ENCODE data around the gene ZNF862. TPM values are rescaled to one million over a fixed set of nuclear protein-coding genes. Genes with fewer than 3 reads are reported as not detected.

ZNF862 gene
- total and polyA plus RNA-seq, 10 of the 15 experiments (the other 5 are each of a cell fraction or from before 2014, with no cell fraction given): 0.49 to 7.7 (median 3.5) TPM

DNA sequence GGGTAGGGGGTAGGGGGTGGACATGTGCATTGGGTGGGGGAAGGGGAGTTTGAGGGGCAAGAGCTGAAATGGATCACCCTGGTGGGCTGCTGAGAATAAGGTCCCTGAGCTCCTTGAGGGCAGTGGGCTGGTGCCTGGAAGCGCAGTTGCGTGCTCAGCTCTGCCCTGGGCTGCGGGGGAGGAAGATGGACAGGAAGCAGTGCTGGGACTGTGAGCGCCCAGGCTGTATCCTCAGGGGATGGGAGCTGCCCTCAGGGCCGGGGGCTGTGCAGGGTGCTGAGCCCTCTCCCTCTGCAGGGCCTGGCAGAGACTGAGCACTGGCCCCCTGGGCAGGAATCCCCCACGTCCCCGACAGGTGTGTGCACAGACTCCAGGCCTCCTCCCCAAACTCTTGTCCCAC, 40.4 kb upstream of the ZNF862 start:
- FAIRE-seq: no peak
- ChIA-PET RAD21 (ENCODE audit: unreplicated experiment) (no interaction called here), SMC1A (ENCODE audit: uncharacterized antibody, unreplicated experiment) (interaction anchor here (1.6 kb wide), 1 partner anchor 134 kb away, joined by 6 read pairs; no protein-coding TSS in a partner anchor), POLR2A (no interaction called here), CTCF (interaction anchor here (3.1 kb wide), 1 partner anchor 135 kb away, joined by 38 read pairs; no protein-coding TSS in a partner anchor)
- Histone ChIP-seq H3K27ac (ENCODE audit: control insufficient read depth, insufficient read depth) (no peak overlapping the region), H3K4me1 (ENCODE audit: control insufficient read depth, insufficient read depth, low read length) (no peaks in the 10 kb centered on the region), H3K9ac (ENCODE audit: control insufficient read depth, insufficient read depth, low read length) (no peak overlapping the region), H3K9me3 (replicated peaks; ENCODE audit: control insufficient read depth, insufficient read depth, low read length) (no peaks in the 10 kb centered on the region), H2AFZ (ENCODE audit: control insufficient read depth, low read depth, low read length) (no peak overlapping the region), H3K36me3 (ENCODE audit: control insufficient read depth in 2 of 2, insufficient read depth in 2 of 2, low read length in 1 of 2) (no peaks in the 10 kb centered on the region), H4K20me1 (ENCODE audit: control insufficient read depth, insufficient read depth) (no peaks in the 10 kb centered on the region), H3K4me2 (ENCODE audit: control insufficient read depth, insufficient read depth) (no peak overlapping the region), H3K4me3 (no peak overlapping the region), H3K79me2 (ENCODE audit: control insufficient read depth, insufficient read depth, low read length) (no peaks in the 10 kb centered on the region), H3K27me3 (replicated peaks in 1 of 2; ENCODE audit: control insufficient read depth in 2 of 2, insufficient read depth in 2 of 2, low read length in 1 of 2) (no peaks in the 10 kb centered on the region; a peak in 2 of 4 replicates)
- intact Hi-C loops (cut with micrococcal nuclease; ENCODE audit: unreplicated experiment): loop anchor here (5.0 kb wide), 1 partner anchor 135 kb away; no protein-coding TSS in a partner anchor
- no peak for ATAC-seq
- WGBS (ENCODE audit: insufficient coverage, insufficient replicate concordance, low lambda C conversion rate, missing lambda C conversion rate): 16% methylated on average over 7 of the region's 7 CpGs
- in situ Hi-C loops (cut with MboI): no loop called here
- no peak for DNase-seq (ENCODE audit: low read depth, low spot score)
- BruUV-seq (replicated peaks): no TSS peak
- no peak for TF ChIP-seq ZNF207 (IDR thresholded peaks at IDR 0.05; ENCODE audit: borderline replicate concordance)
- TF ChIP-seq, protein P1, sequence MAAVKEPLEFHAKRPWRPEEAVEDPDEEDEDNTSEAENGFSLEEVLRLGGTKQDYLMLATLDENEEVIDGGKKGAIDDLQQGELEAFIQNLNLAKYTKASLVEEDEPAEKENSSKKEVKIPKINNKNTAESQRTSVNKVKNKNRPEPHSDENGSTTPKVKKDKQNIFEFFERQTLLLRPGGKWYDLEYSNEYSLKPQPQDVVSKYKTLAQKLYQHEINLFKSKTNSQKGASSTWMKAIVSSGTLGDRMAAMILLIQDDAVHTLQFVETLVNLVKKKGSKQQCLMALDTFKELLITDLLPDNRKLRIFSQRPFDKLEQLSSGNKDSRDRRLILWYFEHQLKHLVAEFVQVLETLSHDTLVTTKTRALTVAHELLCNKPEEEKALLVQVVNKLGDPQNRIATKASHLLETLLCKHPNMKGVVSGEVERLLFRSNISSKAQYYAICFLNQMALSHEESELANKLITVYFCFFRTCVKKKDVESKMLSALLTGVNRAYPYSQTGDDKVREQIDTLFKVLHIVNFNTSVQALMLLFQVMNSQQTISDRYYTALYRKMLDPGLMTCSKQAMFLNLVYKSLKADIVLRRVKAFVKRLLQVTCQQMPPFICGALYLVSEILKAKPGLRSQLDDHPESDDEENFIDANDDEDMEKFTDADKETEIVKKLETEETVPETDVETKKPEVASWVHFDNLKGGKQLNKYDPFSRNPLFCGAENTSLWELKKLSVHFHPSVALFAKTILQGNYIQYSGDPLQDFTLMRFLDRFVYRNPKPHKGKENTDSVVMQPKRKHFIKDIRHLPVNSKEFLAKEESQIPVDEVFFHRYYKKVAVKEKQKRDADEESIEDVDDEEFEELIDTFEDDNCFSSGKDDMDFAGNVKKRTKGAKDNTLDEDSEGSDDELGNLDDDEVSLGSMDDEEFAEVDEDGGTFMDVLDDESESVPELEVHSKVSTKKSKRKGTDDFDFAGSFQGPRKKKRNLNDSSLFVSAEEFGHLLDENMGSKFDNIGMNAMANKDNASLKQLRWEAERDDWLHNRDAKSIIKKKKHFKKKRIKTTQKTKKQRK (IDR thresholded peaks at IDR 0.05; ENCODE audit: low read depth, low read length): no peak
- no peak for TF ChIP-seq CREM (IDR thresholded peaks at IDR 0.05; ENCODE audit: low read depth)
- no peak for TF ChIP-seq RB1 (IDR thresholded peaks at IDR 0.05; ENCODE audit: borderline replicate concordance)
- TF ChIP-seq IKZF1 (conservative IDR thresholded peaks at IDR 0.05): no peak

All from GM12878 (cell line).